ENCODE measurements around the gene ABL2. TPM values are rescaled to one million over a fixed set of nuclear protein-coding genes. Genes with fewer than 3 reads are reported as not detected.

Gene ABL2
- total RNA-seq, 1 experiment from 2014 or later = 27.9 TPM

DNA sequence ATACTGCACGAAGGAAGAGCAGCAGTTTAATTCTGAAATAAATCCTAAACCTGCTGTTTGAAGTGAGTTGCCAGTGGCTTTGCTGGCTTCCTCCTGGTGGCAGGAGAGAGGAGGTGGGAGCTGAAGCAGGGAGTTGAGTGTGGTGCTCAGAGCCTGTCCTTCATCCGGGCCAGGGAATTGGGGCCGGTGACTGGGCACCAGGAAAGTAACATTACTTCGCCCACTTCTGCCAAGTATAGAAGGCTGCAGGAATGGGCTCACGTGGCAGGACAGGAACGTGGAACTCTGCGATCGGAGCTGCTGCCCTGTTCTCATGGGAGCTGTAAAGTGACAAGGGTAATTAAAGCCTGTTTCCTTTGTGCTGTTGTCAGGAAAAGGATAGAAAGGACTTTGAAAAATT, 139.0 kb downstream of the ABL2 start:
- ChIA-PET POLR2A (ENCODE audit: low non-redundant PET) (no interaction called here), CTCF (interaction anchor here (0.8 kb wide), 1 partner anchor 31 kb away, joined by 3 read pairs; no protein-coding TSS in a partner anchor)
- peaks cover 33% of the 10 kb centered on the region for H3K36me3 ChIP-seq (ENCODE audit: insufficient read depth, low read length, poor library complexity, severe bottlenecking)
- no peaks in the 10 kb centered on the region for H3K27me3 ChIP-seq (replicated peaks; ENCODE audit: insufficient read depth, low read depth, low read length, poor library complexity)
- peak overlapping the region; percentile 26 for H3K27ac ChIP-seq (ENCODE audit: low read depth, low read length, poor library complexity, severe bottlenecking)
- H3K9me3 ChIP-seq (ENCODE audit: low read depth, low read length, poor library complexity, severe bottlenecking) = no peaks in the 10 kb centered on the region
- no peak for TF ChIP-seq EZH2 (IDR thresholded peaks at IDR 0.05; ENCODE audit: borderline replicate concordance, low read depth, low read length, poor library complexity, severe bottlenecking)
- TF ChIP-seq, protein P1, sequence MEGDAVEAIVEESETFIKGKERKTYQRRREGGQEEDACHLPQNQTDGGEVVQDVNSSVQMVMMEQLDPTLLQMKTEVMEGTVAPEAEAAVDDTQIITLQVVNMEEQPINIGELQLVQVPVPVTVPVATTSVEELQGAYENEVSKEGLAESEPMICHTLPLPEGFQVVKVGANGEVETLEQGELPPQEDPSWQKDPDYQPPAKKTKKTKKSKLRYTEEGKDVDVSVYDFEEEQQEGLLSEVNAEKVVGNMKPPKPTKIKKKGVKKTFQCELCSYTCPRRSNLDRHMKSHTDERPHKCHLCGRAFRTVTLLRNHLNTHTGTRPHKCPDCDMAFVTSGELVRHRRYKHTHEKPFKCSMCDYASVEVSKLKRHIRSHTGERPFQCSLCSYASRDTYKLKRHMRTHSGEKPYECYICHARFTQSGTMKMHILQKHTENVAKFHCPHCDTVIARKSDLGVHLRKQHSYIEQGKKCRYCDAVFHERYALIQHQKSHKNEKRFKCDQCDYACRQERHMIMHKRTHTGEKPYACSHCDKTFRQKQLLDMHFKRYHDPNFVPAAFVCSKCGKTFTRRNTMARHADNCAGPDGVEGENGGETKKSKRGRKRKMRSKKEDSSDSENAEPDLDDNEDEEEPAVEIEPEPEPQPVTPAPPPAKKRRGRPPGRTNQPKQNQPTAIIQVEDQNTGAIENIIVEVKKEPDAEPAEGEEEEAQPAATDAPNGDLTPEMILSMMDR (conservative IDR thresholded peaks at IDR 0.05; ENCODE audit: low read depth, low read length) = peak; percentile 33; the same call in 1 of the 2 replicates
- no TSS peak for BruUV-seq (replicated peaks)
- H3K4me1 ChIP-seq (ENCODE audit: insufficient read depth, low read length, poor library complexity, severe bottlenecking) = peaks cover 17% of the 10 kb centered on the region
- DNase-seq (ENCODE audit: low spot score) = peak; percentile 83
- no peak overlapping the region for H3K4me3 ChIP-seq (ENCODE audit: low read depth, low read length, poor library complexity, severe bottlenecking)
- intact Hi-C loops (cut with micrococcal nuclease; ENCODE audit: unreplicated experiment) = no loop called here

DNA sequence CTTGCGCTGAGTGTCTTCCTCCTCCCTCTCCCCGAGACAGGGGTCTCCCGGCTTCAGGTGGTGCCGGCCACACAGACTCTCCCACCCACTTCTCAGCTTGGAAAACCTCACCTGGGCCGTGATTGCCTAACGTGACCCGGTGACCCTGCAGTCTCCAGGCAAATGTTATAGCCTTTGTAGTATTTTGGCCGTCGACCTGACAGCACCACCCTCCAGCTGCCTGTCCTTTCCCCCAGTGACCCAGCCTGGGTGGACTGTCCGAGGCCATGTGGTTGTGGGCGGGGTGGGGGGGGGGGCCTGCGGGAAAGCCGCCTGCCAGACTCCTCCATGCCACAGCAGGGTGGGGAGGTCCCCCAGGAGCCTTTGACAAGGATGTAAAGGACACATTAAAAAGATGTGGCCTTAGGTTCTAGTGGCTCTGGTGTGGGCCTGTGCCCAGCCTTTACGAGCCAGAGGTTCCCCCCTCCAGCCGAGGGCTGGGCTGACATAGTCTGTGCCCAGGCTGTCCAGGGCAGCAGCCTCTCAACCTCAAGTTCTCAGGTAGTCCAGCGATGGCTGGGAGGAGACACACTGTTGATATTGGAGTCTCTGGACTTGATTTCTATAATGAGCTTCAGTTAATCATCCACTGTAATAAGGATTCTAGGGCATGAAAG, 139.5 kb downstream of the ABL2 start:
- DNase-seq (ENCODE audit: low spot score) = no peak
- Histone ChIP-seq H3K4me1 (ENCODE audit: insufficient read depth, low read length, poor library complexity, severe bottlenecking) (peaks cover 17% of the 10 kb centered on the region), H3K9me3 (ENCODE audit: low read depth, low read length, poor library complexity, severe bottlenecking) (no peaks in the 10 kb centered on the region), H3K27ac (ENCODE audit: low read depth, low read length, poor library complexity, severe bottlenecking) (no peak overlapping the region), H3K36me3 (ENCODE audit: insufficient read depth, low read length, poor library complexity, severe bottlenecking) (peaks cover 27% of the 10 kb centered on the region), H3K27me3 (replicated peaks; ENCODE audit: insufficient read depth, low read depth, low read length, poor library complexity) (no peaks in the 10 kb centered on the region), H3K4me3 (ENCODE audit: low read depth, low read length, poor library complexity, severe bottlenecking) (no peak overlapping the region)
- POLR2A ChIA-PET (ENCODE audit: low non-redundant PET) = no interaction called here
- CTCF ChIA-PET = interaction anchor here (0.8 kb wide), 1 partner anchor 31 kb away, joined by 3 read pairs; no protein-coding TSS in a partner anchor
- intact Hi-C loops (cut with micrococcal nuclease; ENCODE audit: unreplicated experiment) = no loop called here
- TF ChIP-seq EZH2 (IDR thresholded peaks at IDR 0.05; ENCODE audit: borderline replicate concordance, low read depth, low read length, poor library complexity, severe bottlenecking) = no peak
- TF ChIP-seq, protein P1 (conservative IDR thresholded peaks at IDR 0.05; ENCODE audit: low read depth, low read length) = no peak
- no TSS peak for BruUV-seq (replicated peaks)

DNA sequence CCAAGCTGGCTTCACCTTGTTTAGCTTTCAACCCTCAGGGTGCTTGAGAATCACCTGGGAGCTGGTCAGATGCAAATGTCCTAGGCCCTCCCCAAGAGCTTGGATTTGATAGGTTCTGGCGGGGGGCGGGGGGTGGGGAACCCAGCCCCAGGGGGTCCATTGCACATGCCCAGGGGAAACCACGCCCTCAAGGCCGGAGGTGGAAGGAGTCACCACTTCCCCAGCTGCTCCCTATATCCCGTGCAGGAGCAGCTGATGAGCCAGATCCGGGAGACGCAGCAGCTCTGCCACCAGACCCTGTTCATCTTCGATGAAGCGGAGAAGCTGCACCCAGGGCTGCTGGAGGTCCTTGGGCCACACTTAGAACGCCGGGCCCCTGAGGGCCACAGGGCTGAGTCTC, 141.8 kb downstream of the ABL2 start:
- H3K9me3 ChIP-seq (ENCODE audit: low read depth, low read length, poor library complexity, severe bottlenecking) = no peaks in the 10 kb centered on the region
- no peak for TF ChIP-seq EZH2 (IDR thresholded peaks at IDR 0.05; ENCODE audit: borderline replicate concordance, low read depth, low read length, poor library complexity, severe bottlenecking)
- TF ChIP-seq, protein P1 (conservative IDR thresholded peaks at IDR 0.05; ENCODE audit: low read depth, low read length) = no peak
- peaks cover 8% of the 10 kb centered on the region for H3K36me3 ChIP-seq (ENCODE audit: insufficient read depth, low read length, poor library complexity, severe bottlenecking)
- ChIA-PET CTCF (interaction anchor here (0.6 kb wide), 1 partner anchor 391 kb away, joined by 3 read pairs; no protein-coding TSS in a partner anchor), POLR2A (ENCODE audit: low non-redundant PET) (no interaction called here)
- no peak overlapping the region for H3K4me3 ChIP-seq (ENCODE audit: low read depth, low read length, poor library complexity, severe bottlenecking)
- no peak for DNase-seq (ENCODE audit: low spot score)
- H3K4me1 ChIP-seq (ENCODE audit: insufficient read depth, low read length, poor library complexity, severe bottlenecking) = peaks cover 22% of the 10 kb centered on the region
- intact Hi-C loops (cut with micrococcal nuclease; ENCODE audit: unreplicated experiment) = no loop called here
- BruUV-seq (replicated peaks) = no TSS peak
- no peak overlapping the region for H3K27ac ChIP-seq (ENCODE audit: low read depth, low read length, poor library complexity, severe bottlenecking)
- H3K27me3 ChIP-seq (replicated peaks; ENCODE audit: insufficient read depth, low read depth, low read length, poor library complexity) = no peaks in the 10 kb centered on the region

Data from A673 (cell line).